HepG2 (cell line): ENCODE measurements around the gene STX5. TPM values are rescaled to one million over a fixed set of nuclear protein-coding genes. Genes with fewer than 3 reads are reported as not detected.

ENCODE experiments used
- ATF3 ChIP-seq: sonication (generic); formaldehyde crosslinking; IDR thresholded peaks from 2 replicates; pipeline ENCODE4 v1.4.0; 2020; ENCODE audit warnings: missing genetic modification reagents
- ATM ChIP-seq: fragments of 450-650 bp; IDR thresholded peaks from 2 replicates; pipeline ENCODE4 v1.7.1; 2017; ENCODE audit warnings: mild to moderate bottlenecking, borderline replicate concordance
- FLYWCH1 ChIP-seq: sonication (generic); formaldehyde crosslinking; IDR thresholded peaks from 2 replicates; pipeline ENCODE4 v1.8.1; 2023; ENCODE audit warnings: mild to moderate bottlenecking, missing genetic modification reagents
- HDAC1 ChIP-seq: sonication (generic); formaldehyde crosslinking; IDR thresholded peaks from 2 replicates; pipeline ENCODE4 v1.5.1; 2020; ENCODE audit warnings: mild to moderate bottlenecking, missing genetic modification reagents
- HNRNPK ChIP-seq: fragments of 200-400 bp; formaldehyde crosslinking; IDR thresholded peaks from 2 replicates; pipeline ENCODE4 v1.6.1; 2018; ENCODE audit warnings: low read length, low read depth, moderate library complexity, mild to moderate bottlenecking; ENCODE audit not compliant: poor library complexity, severe bottlenecking
- KLF6 ChIP-seq: IDR thresholded peaks from 2 replicates; pipeline ENCODE4 v1.8.0; 2016; ENCODE audit warnings: missing biosample characterization, missing genetic modification reagents
- MIXL1 ChIP-seq: IDR thresholded peaks from 2 replicates; pipeline ENCODE4 v1.6.1; 2016
- MYC ChIP-seq: sonication (generic); formaldehyde crosslinking; IDR thresholded peaks from 2 replicates; pipeline ENCODE4 v1.9.0; 2021; ENCODE audit warnings: missing genetic modification reagents, borderline replicate concordance
- MZF1 ChIP-seq: sonication (generic); formaldehyde crosslinking; IDR thresholded peaks from 2 replicates; pipeline ENCODE4 v1.8.1; 2023; ENCODE audit warnings: mild to moderate bottlenecking, missing genetic modification reagents, borderline replicate concordance
- PITX1 ChIP-seq: sonication (generic); formaldehyde crosslinking; IDR thresholded peaks from 2 replicates; pipeline ENCODE4 v1.5.1; 2020; ENCODE audit warnings: mild to moderate bottlenecking, missing genetic modification reagents
- RNF2 ChIP-seq: fragments of 450-650 bp; conservative IDR thresholded peaks from 2 replicates; pipeline ENCODE4 v1.6.1; 2016; ENCODE audit warnings: low read depth
- SNAPC2 ChIP-seq: sonication (generic); formaldehyde crosslinking; IDR thresholded peaks from 2 replicates; pipeline ENCODE4 v1.8.1; 2022; ENCODE audit warnings: mild to moderate bottlenecking, missing genetic modification reagents
- TAF1 ChIP-seq: sonication (generic); formaldehyde crosslinking; IDR thresholded peaks from 2 replicates; pipeline ENCODE4 v1.4.0; 2020; ENCODE audit warnings: missing genetic modification reagents
- TRIM22 ChIP-seq: fragments of 450-650 bp; IDR thresholded peaks from 2 replicates; pipeline ENCODE4 v1.6.1; 2017
- ZBTB26 ChIP-seq: IDR thresholded peaks from 2 replicates; pipeline ENCODE4 v1.6.1; 2016; ENCODE audit warnings: missing compliant biosample characterization, missing genetic modification reagents, borderline replicate concordance
- ZFP37 ChIP-seq: sonication (generic); formaldehyde crosslinking; IDR thresholded peaks from 2 replicates; pipeline ENCODE4 v1.4.0; 2020; ENCODE audit warnings: missing genetic modification reagents, borderline replicate concordance
- ZFP62 ChIP-seq: sonication (generic); formaldehyde crosslinking; IDR thresholded peaks from 2 replicates; pipeline ENCODE4 v1.4.0; 2020; ENCODE audit warnings: missing genetic modification reagents
- ZNF251 ChIP-seq: sonication (generic); formaldehyde crosslinking; IDR thresholded peaks from 2 replicates; pipeline ENCODE4 v1.9.0; 2021; ENCODE audit warnings: mild to moderate bottlenecking, missing genetic modification reagents
- ZNF383 ChIP-seq: sonication (generic); formaldehyde crosslinking; IDR thresholded peaks from 2 replicates; pipeline ENCODE4 v1.4.0; 2020; ENCODE audit warnings: missing genetic modification reagents, mild to moderate bottlenecking, borderline replicate concordance
- ZNF547 ChIP-seq: sonication (generic); formaldehyde crosslinking; IDR thresholded peaks from 2 replicates; pipeline ENCODE4 v1.5.1; 2020; ENCODE audit warnings: mild to moderate bottlenecking, missing genetic modification reagents
- ZNF557 ChIP-seq: sonication (generic); formaldehyde crosslinking; IDR thresholded peaks from 2 replicates; pipeline ENCODE4 v1.4.0; 2020; ENCODE audit warnings: missing genetic modification reagents
- ZNF576 ChIP-seq: sonication (generic); formaldehyde crosslinking; IDR thresholded peaks from 2 replicates; pipeline ENCODE4 v1.4.0; 2020; ENCODE audit warnings: mild to moderate bottlenecking, missing genetic modification reagents
- ZNF749 ChIP-seq: sonication (generic); formaldehyde crosslinking; IDR thresholded peaks from 2 replicates; pipeline ENCODE4 v1.8.0; 2022; ENCODE audit warnings: mild to moderate bottlenecking, missing genetic modification reagents, moderate library complexity, borderline replicate concordance
- ZSCAN5A ChIP-seq: sonication (generic); formaldehyde crosslinking; IDR thresholded peaks from 2 replicates; pipeline ENCODE4 v1.8.0; 2022; ENCODE audit warnings: mild to moderate bottlenecking, missing genetic modification reagents, borderline replicate concordance
- ZZZ3 ChIP-seq: sonication (generic); formaldehyde crosslinking; IDR thresholded peaks from 2 replicates; pipeline ENCODE4 v1.4.0; 2020; ENCODE audit warnings: missing genetic modification reagents, mild to moderate bottlenecking, borderline replicate concordance
- polyA plus RNA-seq, 8 experiments: library from polyadenylated mRNA; depleted of rRNA in 3 of 8; stranded (reverse) in 7 of 8; unstranded in 1 of 8; fragments of >200 nt; fragmentation: Illumina TruSeq in 4 of 8; extraction: Trizol in 4 of 8; gene quantifications; 2 replicates each; pipeline versions ENCODE4 v1.2.1 to v1.2.3, GENCODE V29; 2011 to 2016; ENCODE audit warnings: low read depth in 4 of 8, missing spikeins in 1 of 8, mixed read lengths in 1 of 8; ENCODE audit not compliant: insufficient read depth in 1 of 8
- total RNA-seq, 5 experiments: library from RNA; depleted of rRNA; stranded (reverse); fragments of >200 nt; fragmentation: Illumina TruSeq; extraction: Trizol; gene quantifications; 2 replicates each; pipeline ENCODE4 v1.2.3, GENCODE V29; 2016; ENCODE audit warnings: low read depth in 1 of 5

The STX5 gene
- total and polyA plus RNA-seq, 2 of the 13 experiments (the other 11 are each of a cell fraction or from before 2014, with no cell fraction given): 26.9 to 30.0 TPM

GRCh38 chr11:62787005-62787759, 44.7 kb downstream of the STX5 start, which contains the start of gene TMEM179B (continued):
- TF ChIP-seq ATF3 (CRISPR knock-in tag) (peak; percentile 54), FLYWCH1 (CRISPR knock-in tag) (0 out of 2 replicates have a peak, but pooled peaks have one; percentile 86), ZNF576 (CRISPR knock-in tag) (peak; percentile 27; the same call in 1 of the 2 replicates), SNAPC2 (CRISPR knock-in tag) (peak; percentile 96), ZBTB26 (CRISPR knock-in tag) (no peak; the same call in 1 of the 2 replicates), PITX1 (CRISPR knock-in tag) (peak; percentile 87), ZNF557 (peak; percentile 83; the same call in 1 of the 2 replicates), ZFP62 (CRISPR knock-in tag) (no peak), MYC (peak; percentile 89; the same call in 1 of the 2 replicates), RNF2 (no peak), HDAC1 (CRISPR knock-in tag) (peak; percentile 96), ZFP37 (CRISPR knock-in tag) (no peak), ATM (no peak), ZZZ3 (CRISPR knock-in tag) (peak; percentile 69; the same call in 1 of the 2 replicates), MZF1 (CRISPR knock-in tag) (no peak), ZNF251 (CRISPR knock-in tag) (peak; percentile 53; the same call in 1 of the 2 replicates), ZSCAN5A (CRISPR knock-in tag) (peak; percentile 91), ZNF383 (CRISPR knock-in tag) (peak; percentile 84; the same call in 1 of the 2 replicates), HNRNPK (peak; percentile 74), TAF1 (peak; percentile 95), TRIM22 (no peak), ZNF547 (peak; percentile 22; the same call in 1 of the 2 replicates), KLF6 (peak; percentile 67), ZNF749 (CRISPR knock-in tag) (peak; percentile 88), MIXL1 (peak; percentile 85)
